Mesendoderm (in vitro differentiated cells): ENCODE data around the gene GDI1.

Experiments used
- DNase-seq: peaks from one replicate; pipeline ENCODE4 v3.0.0; 2013
- H2AK5ac ChIP-seq: 2 replicates; pipeline ENCODE4 v1.6.1; 2013; ENCODE audit warnings: low read length, inconsistent platforms
- H2BK120ac ChIP-seq: 2 replicates; pipeline ENCODE4 v1.6.1; 2013; ENCODE audit warnings: low read depth, mild to moderate bottlenecking, low read length, moderate library complexity, mixed read lengths
- H2BK15ac ChIP-seq: replicated peaks from 2 replicates; pipeline ENCODE4 v1.6.1; 2013; ENCODE audit warnings: low read depth, mild to moderate bottlenecking, moderate library complexity
- H2BK5ac ChIP-seq: 2 replicates; pipeline ENCODE4 v1.6.1; 2013; ENCODE audit warnings: low read length, inconsistent platforms
- H3K18ac ChIP-seq: 2 replicates; pipeline ENCODE4 v1.6.1; 2013; ENCODE audit warnings: mild to moderate bottlenecking, low read length, mixed read lengths
- H3K23ac ChIP-seq: one replicate; pipeline ENCODE4 v1.6.1; 2013; ENCODE audit warnings: low read length
- H3K27ac ChIP-seq: 2 replicates; pipeline ENCODE4 v1.5.1; 2013; ENCODE audit warnings: low read depth, mild to moderate bottlenecking, inconsistent platforms, low read length, moderate library complexity
- H3K27me3 ChIP-seq: 2 replicates; pipeline ENCODE4 v1.6.1; 2013; ENCODE audit warnings: low read length, control low read depth, mild to moderate bottlenecking, inconsistent platforms; ENCODE audit not compliant: insufficient read depth, poor library complexity
- H3K36me3 ChIP-seq: 2 replicates; pipeline ENCODE4 v1.6.1; 2013; ENCODE audit warnings: low read length, inconsistent platforms; ENCODE audit not compliant: control insufficient read depth, insufficient read depth
- H3K4ac ChIP-seq: one replicate; pipeline ENCODE4 v1.6.1; 2013; ENCODE audit warnings: low read depth, mild to moderate bottlenecking, low read length, moderate library complexity
- H3K4me1 ChIP-seq: 2 replicates; pipeline ENCODE4 v1.6.1; 2013; ENCODE audit warnings: low read depth, low read length, inconsistent platforms; ENCODE audit not compliant: control insufficient read depth
- H3K4me2 ChIP-seq: 2 replicates; pipeline ENCODE4 v1.6.1; 2013; ENCODE audit warnings: low read length
- H3K4me3 ChIP-seq: 2 replicates; pipeline ENCODE4 v1.5.1; 2013; ENCODE audit warnings: mild to moderate bottlenecking, low read length
- H3K56ac ChIP-seq: one replicate; pipeline ENCODE4 v1.6.1; 2013; ENCODE audit warnings: low read length
- H3K79me1 ChIP-seq: 2 replicates; pipeline ENCODE4 v1.6.1; 2013; ENCODE audit warnings: low read length, inconsistent platforms
- H3K79me2 ChIP-seq: 2 replicates; pipeline ENCODE4 v1.6.1; 2013; ENCODE audit warnings: mild to moderate bottlenecking, low read length; ENCODE audit not compliant: control insufficient read depth, insufficient read depth
- H3K9ac ChIP-seq: 2 replicates; pipeline ENCODE4 v1.6.1; 2013; ENCODE audit warnings: low read length, inconsistent platforms
- H4K5ac ChIP-seq: one replicate; pipeline ENCODE4 v1.6.1; 2013; ENCODE audit warnings: low read length
- H4K8ac ChIP-seq: one replicate; pipeline ENCODE4 v1.6.1; 2013; ENCODE audit warnings: low read depth, mild to moderate bottlenecking, control low read depth, low read length, moderate library complexity
- WGBS: extraction: QIAGEN DNeasy Blood & Tissue Kit; methylation state at CpG from one replicate; pipeline ENCODE4 v1.1.7; 2013; ENCODE audit warnings: low lambda C conversion rate, missing lambda C conversion rate; ENCODE audit not compliant: insufficient coverage; ENCODE audit errors: extremely low coverage; 5-methylcytosine and 5-hydroxymethylcytosine counted together

Gene GDI1

DNA sequence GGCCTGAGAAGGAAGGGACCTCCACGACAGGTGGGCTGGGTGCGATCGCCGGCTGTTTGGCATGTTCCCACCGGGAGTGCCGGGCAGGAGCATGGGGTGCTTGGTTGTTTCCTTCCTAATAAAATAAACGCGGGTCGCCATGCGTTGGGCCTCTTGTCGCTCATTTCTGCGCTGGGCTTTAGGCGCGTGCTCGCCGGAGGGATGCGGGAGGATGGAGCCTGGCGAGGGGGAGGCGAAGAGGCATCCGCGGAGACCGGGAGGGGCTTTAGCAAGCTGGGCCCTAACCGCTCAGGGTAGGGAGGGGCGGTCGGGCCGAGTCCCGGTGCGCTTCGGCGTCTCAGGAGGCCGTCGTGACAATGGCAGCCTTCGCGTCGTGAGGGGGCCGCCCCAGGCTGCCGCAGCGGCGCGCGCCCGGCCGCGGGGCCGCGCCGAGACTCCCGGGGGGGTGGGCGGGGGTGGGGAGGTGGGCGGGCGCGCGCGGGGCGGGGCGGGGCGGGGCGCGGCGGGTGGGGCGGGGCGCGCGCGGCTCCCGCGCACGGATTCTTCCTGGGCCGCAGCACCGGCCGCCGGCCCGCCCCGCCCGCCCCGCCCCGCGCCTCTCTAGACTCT, 476 bp upstream of the GDI1 start:
- H3K79me1 ChIP-seq = peaks cover 5% of the 10 kb centered on the region
- H3K4me1 ChIP-seq = no peaks in the 10 kb centered on the region
- H3K4me2 ChIP-seq = peak overlapping the region; percentile 34
- peak overlapping the region; percentile 26 for H3K4me3 ChIP-seq
- H3K4ac ChIP-seq = peak overlapping the region; percentile 92
- peaks cover 2% of the 10 kb centered on the region for H3K36me3 ChIP-seq
- H3K9ac ChIP-seq = peak overlapping the region; percentile 86
- H4K5ac ChIP-seq = no peak overlapping the region
- no peaks in the 10 kb centered on the region for H3K27me3 ChIP-seq
- WGBS = no CpG with 5 or more reads among the region's 78 CpGs
- no peak overlapping the region for H2BK5ac ChIP-seq
- peaks cover 17% of the 10 kb centered on the region for H3K79me2 ChIP-seq
- peak overlapping the region; percentile 82 for H3K56ac ChIP-seq
- H3K27ac ChIP-seq = peak overlapping the region; percentile 87
- H4K8ac ChIP-seq = no peak overlapping the region
- H2BK15ac ChIP-seq = no peak overlapping the region
- peak overlapping the region; percentile 98 for H3K18ac ChIP-seq
- peak; percentile 60 for DNase-seq
- H3K23ac ChIP-seq = no peak overlapping the region
- H2AK5ac ChIP-seq = no peak overlapping the region
- no peak overlapping the region for H2BK120ac ChIP-seq

- H4K8ac ChIP-seq = no peak overlapping the region
- no peak for DNase-seq
- no peaks in the 10 kb centered on the region for H3K4me1 ChIP-seq
- WGBS = no CpG with 5 or more reads among the region's 28 CpGs
- H2BK5ac ChIP-seq = no peak overlapping the region
- H3K23ac ChIP-seq = no peak overlapping the region
- H3K36me3 ChIP-seq = peaks cover 2% of the 10 kb centered on the region
- no peak overlapping the region for H3K27ac ChIP-seq
- no peaks in the 10 kb centered on the region for H3K27me3 ChIP-seq
- no peak overlapping the region for H2BK15ac ChIP-seq
- H3K79me1 ChIP-seq = peaks cover 5% of the 10 kb centered on the region
- H3K79me2 ChIP-seq = peaks cover 17% of the 10 kb centered on the region
- no peak overlapping the region for H2AK5ac ChIP-seq
- H2BK120ac ChIP-seq = no peak overlapping the region
- H3K18ac ChIP-seq = no peak overlapping the region
- H3K56ac ChIP-seq = peak overlapping the region; percentile 88
- H4K5ac ChIP-seq = no peak overlapping the region
- H3K4me2 ChIP-seq = peak overlapping the region; percentile 39
- peak overlapping the region; percentile 86 for H3K9ac ChIP-seq
- H3K4ac ChIP-seq = no peak overlapping the region
- H3K4me3 ChIP-seq = peak overlapping the region; percentile 61
Measured at GRCh38 chrX:154437971-154438893, 1.3 kb downstream of the GDI1 start.

DNA sequence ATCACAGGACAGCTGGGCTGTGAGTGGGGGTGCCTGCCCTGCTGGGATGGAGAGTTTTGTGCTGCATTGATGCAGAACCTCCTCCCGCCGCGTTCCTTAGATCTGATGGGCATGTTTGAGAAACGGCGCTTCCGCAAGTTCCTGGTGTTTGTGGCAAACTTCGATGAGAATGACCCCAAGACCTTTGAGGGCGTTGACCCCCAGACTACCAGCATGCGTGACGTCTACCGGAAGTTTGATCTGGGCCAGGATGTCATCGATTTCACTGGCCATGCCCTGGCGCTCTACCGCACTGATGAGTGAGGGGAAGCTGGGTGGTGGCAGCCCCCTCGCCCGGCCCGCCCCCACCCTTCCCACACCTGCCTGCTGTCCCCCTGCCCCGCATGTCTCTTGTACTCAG, 2.9 kb downstream of the GDI1 start:
- H2BK120ac ChIP-seq = no peak overlapping the region
- H3K79me2 ChIP-seq = peaks cover 17% of the 10 kb centered on the region
- peaks cover 2% of the 10 kb centered on the region for H3K36me3 ChIP-seq
- no peak overlapping the region for H2AK5ac ChIP-seq
- no peak overlapping the region for H3K23ac ChIP-seq
- no peak overlapping the region for H3K56ac ChIP-seq
- no peak overlapping the region for H3K27ac ChIP-seq
- H3K4ac ChIP-seq = no peak overlapping the region
- H4K5ac ChIP-seq = no peak overlapping the region
- no peak overlapping the region for H3K18ac ChIP-seq
- H4K8ac ChIP-seq = no peak overlapping the region
- H3K4me1 ChIP-seq = no peaks in the 10 kb centered on the region
- no peak overlapping the region for H3K4me3 ChIP-seq
- no peak overlapping the region for H2BK15ac ChIP-seq
- no peaks in the 10 kb centered on the region for H3K27me3 ChIP-seq
- H3K79me1 ChIP-seq = peaks cover 5% of the 10 kb centered on the region
- H3K9ac ChIP-seq = no peak overlapping the region
- no CpG with 5 or more reads among the region's 18 CpGs for WGBS
- no peak for DNase-seq
- no peak overlapping the region for H2BK5ac ChIP-seq
- H3K4me2 ChIP-seq = no peak overlapping the region

GRCh38 chrX:154440623-154441357, 3.8 kb downstream of the GDI1 start:
- Histone ChIP-seq H3K23ac (no peak overlapping the region), H3K56ac (no peak overlapping the region), H2AK5ac (no peak overlapping the region), H3K79me2 (peaks cover 17% of the 10 kb centered on the region), H3K27me3 (no peaks in the 10 kb centered on the region), H3K4me2 (no peak overlapping the region), H3K9ac (no peak overlapping the region), H3K36me3 (peaks cover 2% of the 10 kb centered on the region), H3K27ac (no peak overlapping the region), H3K4me1 (no peaks in the 10 kb centered on the region), H2BK15ac (no peak overlapping the region), H3K18ac (no peak overlapping the region), H4K5ac (no peak overlapping the region), H3K4me3 (no peak overlapping the region), H3K79me1 (peaks cover 5% of the 10 kb centered on the region), H2BK120ac (no peak overlapping the region), H4K8ac (no peak overlapping the region), H3K4ac (no peak overlapping the region), H2BK5ac (no peak overlapping the region)
- WGBS = no CpG with 5 or more reads among the region's 17 CpGs
- DNase-seq = no peak

- no peak overlapping the region for H3K4ac ChIP-seq
- no peak overlapping the region for H4K5ac ChIP-seq
- H3K27ac ChIP-seq = no peak overlapping the region
- H2BK15ac ChIP-seq = no peak overlapping the region
- no peak overlapping the region for H3K56ac ChIP-seq
- peaks cover 5% of the 10 kb centered on the region for H3K79me1 ChIP-seq
- H4K8ac ChIP-seq = no peak overlapping the region
- H3K27me3 ChIP-seq = no peaks in the 10 kb centered on the region
- no peak overlapping the region for H3K4me3 ChIP-seq
- WGBS = no CpG with 5 or more reads among the region's 11 CpGs
- DNase-seq = no peak
- H3K4me2 ChIP-seq = no peak overlapping the region
- H3K36me3 ChIP-seq = peaks cover 2% of the 10 kb centered on the region
- H2BK120ac ChIP-seq = no peak overlapping the region
- H3K18ac ChIP-seq = no peak overlapping the region
- H3K79me2 ChIP-seq = peaks cover 17% of the 10 kb centered on the region
- H2BK5ac ChIP-seq = no peak overlapping the region
- H3K9ac ChIP-seq = no peak overlapping the region
- H2AK5ac ChIP-seq = no peak overlapping the region
- no peaks in the 10 kb centered on the region for H3K4me1 ChIP-seq
- no peak overlapping the region for H3K23ac ChIP-seq
Measured at GRCh38 chrX:154441564-154441963, 4.6 kb downstream of the GDI1 start.
